ENCODE data around the gene ZNF362.

Gene ZNF362

DNA sequence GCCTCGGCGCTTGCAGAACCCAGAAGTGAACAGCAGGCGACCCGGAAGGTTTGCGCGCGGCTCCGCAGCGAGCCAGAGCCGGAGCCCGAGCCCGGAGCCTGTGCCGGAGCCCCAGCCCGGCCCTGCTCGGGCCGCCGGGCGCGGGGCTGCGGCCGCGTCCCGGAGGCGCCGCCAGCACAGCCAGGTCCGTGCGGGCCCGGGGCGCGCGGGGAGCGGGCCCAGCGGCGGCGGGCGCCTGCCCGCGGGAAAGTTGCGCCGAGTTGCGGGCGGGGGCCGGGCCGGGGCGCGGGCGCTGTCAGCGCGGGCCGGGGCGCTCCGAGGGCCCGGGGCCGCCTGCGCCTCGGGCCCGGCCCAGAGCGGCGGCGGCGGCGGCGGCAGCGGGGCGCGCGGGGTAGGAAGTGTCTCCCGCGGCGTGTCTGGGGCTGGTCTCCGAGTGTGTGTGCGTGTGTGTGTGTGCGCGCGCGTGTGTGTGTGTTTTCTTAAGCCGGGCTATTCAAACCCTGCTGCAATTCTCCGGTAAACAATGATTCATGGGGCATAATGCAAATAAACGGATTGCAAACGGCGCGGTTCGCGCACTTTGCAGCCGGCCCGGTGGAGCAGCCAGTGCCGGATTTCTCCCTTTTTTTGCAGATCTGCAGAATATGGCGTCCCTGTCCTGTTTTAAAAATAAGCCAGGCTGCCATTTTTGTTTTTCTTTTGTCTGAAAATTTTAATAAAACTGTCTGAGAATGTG lies at the start of gene ZNF362:
TSS of gene ZNF362 (plus strand) at position 22 of the 736 bp plus-strand sequence. CDS start 14,083 bp downstream, outside the sequence.
- peaks cover 7% of the 10 kb centered on the region; the same call in 1 of the 2 replicates for H3K4me1 ChIP-seq
- peak; percentile 28 to 67 for DNase-seq (ENCODE audit: low spot score in 2 of 2)
- H3K27me3 ChIP-seq (ENCODE audit: low read depth) = no peaks in the 10 kb centered on the region
- no peaks in the 10 kb centered on the region for H3K9me3 ChIP-seq
- H3K4me3 ChIP-seq = peak within 1 kb of the TSS; percentile 60
- no peaks in the 10 kb centered on the region for H3K36me3 ChIP-seq (replicated peaks)
- in situ Hi-C loops (cut with MboI; ENCODE audit: low sequenced_read_pairs) = no loop called here

DNA sequence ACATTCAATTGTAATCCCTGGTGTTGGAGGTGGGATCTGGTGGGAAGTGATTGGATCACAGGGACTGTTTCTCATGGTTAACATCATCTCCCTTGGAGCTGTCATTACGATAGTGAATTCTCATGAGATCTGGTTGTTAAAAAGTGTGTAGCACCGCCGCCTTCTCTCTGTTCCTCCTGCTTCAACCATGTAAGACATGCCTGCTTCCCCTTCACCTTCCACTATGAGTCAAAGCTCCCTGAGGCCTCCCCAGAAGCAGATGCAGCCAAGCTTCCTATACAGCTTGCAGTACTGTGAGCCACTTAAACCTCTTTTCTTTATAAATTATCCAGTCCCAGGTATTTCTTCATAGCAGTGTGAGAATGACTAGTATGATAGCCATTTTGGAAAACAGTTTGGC lies 44.3 kb upstream of the ZNF362 start:
- in situ Hi-C loops (cut with MboI; ENCODE audit: low sequenced_read_pairs) = no loop called here

GRCh38 chr1:33219886-33220661 lies 36.2 kb upstream of the ZNF362 start:
- in situ Hi-C loops (cut with MboI; ENCODE audit: low sequenced_read_pairs) = no loop called here
- DNase-seq (ENCODE audit: low spot score in 2 of 2) = no peak
- 0 out of 2 replicates have a peak, but pooled peaks cover 2% of the 10 kb centered on the region for H3K27me3 ChIP-seq (ENCODE audit: low read depth)
- no peaks in the 10 kb centered on the region for H3K9me3 ChIP-seq
- no peaks in the 10 kb centered on the region for H3K4me1 ChIP-seq
- no peaks in the 10 kb centered on the region for H3K36me3 ChIP-seq (replicated peaks)
- H3K4me3 ChIP-seq = no peak overlapping the region

More for the DNA sequence above, 44.3 kb upstream of the ZNF362 start:
- no peak for DNase-seq (ENCODE audit: low spot score in 2 of 2)
- no peak overlapping the region for H3K4me3 ChIP-seq
- H3K4me1 ChIP-seq = no peaks in the 10 kb centered on the region
- H3K36me3 ChIP-seq (replicated peaks) = no peaks in the 10 kb centered on the region
- 0 out of 2 replicates have a peak, but pooled peaks cover 9% of the 10 kb centered on the region for H3K27me3 ChIP-seq (ENCODE audit: low read depth)
- no peaks in the 10 kb centered on the region for H3K9me3 ChIP-seq

- Histone ChIP-seq H3K36me3 (replicated peaks) (no peaks in the 10 kb centered on the region), H3K27me3 (ENCODE audit: low read depth) (no peaks in the 10 kb centered on the region), H3K4me3 (no peak overlapping the region), H3K4me1 (no peaks in the 10 kb centered on the region), H3K9me3 (no peaks in the 10 kb centered on the region)
- in situ Hi-C loops (cut with MboI; ENCODE audit: low sequenced_read_pairs) = no loop called here
- peak in 1 of 2 experiments; percentile 32 for DNase-seq (ENCODE audit: low spot score in 2 of 2)
These were observed 35.5 kb upstream of the ZNF362 start for GRCh38 chr1:33220676-33221384.

GRCh38 chr1:33221385-33221758 lies 34.9 kb upstream of the ZNF362 start:
- Histone ChIP-seq H3K36me3 (replicated peaks) (no peaks in the 10 kb centered on the region), H3K27me3 (ENCODE audit: low read depth) (no peaks in the 10 kb centered on the region), H3K4me3 (no peak overlapping the region), H3K4me1 (no peaks in the 10 kb centered on the region), H3K9me3 (no peaks in the 10 kb centered on the region)
- no peak for DNase-seq (ENCODE audit: low spot score in 2 of 2)
- in situ Hi-C loops (cut with MboI; ENCODE audit: low sequenced_read_pairs) = no loop called here

GRCh38 chr1:33222381-33222780 lies 33.9 kb upstream of the ZNF362 start:
- in situ Hi-C loops (cut with MboI; ENCODE audit: low sequenced_read_pairs) = no loop called here
- no peak for DNase-seq (ENCODE audit: low spot score in 2 of 2)
- Histone ChIP-seq H3K27me3 (ENCODE audit: low read depth) (no peaks in the 10 kb centered on the region), H3K9me3 (no peaks in the 10 kb centered on the region), H3K36me3 (replicated peaks) (no peaks in the 10 kb centered on the region), H3K4me1 (no peaks in the 10 kb centered on the region), H3K4me3 (no peak overlapping the region)

GRCh38 chr1:33224166-33224707 lies 32.1 kb upstream of the ZNF362 start:
- Histone ChIP-seq H3K4me1 (no peaks in the 10 kb centered on the region), H3K4me3 (no peak overlapping the region), H3K27me3 (ENCODE audit: low read depth) (no peaks in the 10 kb centered on the region), H3K9me3 (no peaks in the 10 kb centered on the region), H3K36me3 (replicated peaks) (no peaks in the 10 kb centered on the region)
- DNase-seq (ENCODE audit: low spot score in 2 of 2) = no peak
- in situ Hi-C loops (cut with MboI; ENCODE audit: low sequenced_read_pairs) = no loop called here

GRCh38 chr1:33225586-33225985 lies 30.7 kb upstream of the ZNF362 start:
- no peaks in the 10 kb centered on the region for H3K27me3 ChIP-seq (ENCODE audit: low read depth)
- DNase-seq (ENCODE audit: low spot score in 2 of 2) = no peak
- no peaks in the 10 kb centered on the region for H3K4me1 ChIP-seq
- no peak overlapping the region for H3K4me3 ChIP-seq
- H3K9me3 ChIP-seq = no peaks in the 10 kb centered on the region
- in situ Hi-C loops (cut with MboI; ENCODE audit: low sequenced_read_pairs) = no loop called here
- H3K36me3 ChIP-seq (replicated peaks) = no peaks in the 10 kb centered on the region

DNA sequence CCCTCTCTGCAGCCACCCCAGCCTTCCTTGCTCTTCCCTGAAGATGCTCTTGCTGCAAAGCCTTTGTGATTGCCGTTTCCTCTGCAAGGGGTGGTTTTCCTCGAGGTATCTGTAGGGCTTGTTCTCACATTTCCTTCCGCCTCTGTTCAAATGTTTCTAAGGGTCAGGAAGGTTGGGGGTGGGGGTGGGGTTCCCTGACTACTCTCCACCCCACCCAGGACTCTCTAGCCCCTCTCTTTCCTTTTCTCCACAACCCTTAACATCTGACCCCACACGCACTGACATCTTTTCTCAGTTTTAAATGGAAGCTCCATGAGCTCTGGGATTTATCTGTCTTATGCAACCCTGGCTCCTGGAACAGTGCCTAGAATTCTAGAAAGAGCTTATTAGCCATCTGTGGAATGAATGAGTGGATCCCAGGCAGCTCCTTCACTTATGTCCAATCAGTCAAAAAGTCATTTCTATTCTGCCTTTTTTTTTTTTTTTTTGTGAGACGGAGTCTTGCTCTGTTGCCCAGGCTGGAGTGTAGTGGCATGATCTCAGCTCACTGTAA lies 27.3 kb upstream of the ZNF362 start:
- Histone ChIP-seq H3K4me3 (no peak overlapping the region), H3K4me1 (no peaks in the 10 kb centered on the region), H3K27me3 (ENCODE audit: low read depth) (no peaks in the 10 kb centered on the region), H3K36me3 (replicated peaks) (no peaks in the 10 kb centered on the region), H3K9me3 (no peaks in the 10 kb centered on the region)
- no peak for DNase-seq (ENCODE audit: low spot score in 2 of 2)
- in situ Hi-C loops (cut with MboI; ENCODE audit: low sequenced_read_pairs) = no loop called here

DNA sequence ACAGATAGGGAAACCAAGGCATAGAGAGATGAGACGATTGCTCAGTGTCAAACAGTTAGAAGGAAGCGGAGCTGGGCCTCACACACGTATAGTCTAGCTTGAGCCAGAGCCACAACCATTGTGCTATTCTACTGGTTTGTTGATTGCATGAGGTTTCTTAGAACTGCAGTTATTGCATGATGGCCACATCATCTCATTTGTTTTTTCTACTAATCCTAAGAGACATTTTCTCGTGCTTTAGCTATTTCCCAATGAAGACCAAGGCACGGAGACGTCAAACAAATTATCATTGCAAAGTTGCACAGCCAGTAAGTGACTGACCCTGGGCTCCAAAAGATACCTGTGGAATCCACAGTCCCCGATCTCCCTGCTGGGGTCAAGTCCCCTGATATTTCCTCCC lies 25.1 kb upstream of the ZNF362 start:
- DNase-seq (ENCODE audit: low spot score in 2 of 2) = no peak
- H3K9me3 ChIP-seq = no peaks in the 10 kb centered on the region
- H3K36me3 ChIP-seq (replicated peaks) = no peaks in the 10 kb centered on the region
- no peak overlapping the region for H3K4me3 ChIP-seq
- H3K4me1 ChIP-seq = no peaks in the 10 kb centered on the region
- in situ Hi-C loops (cut with MboI; ENCODE audit: low sequenced_read_pairs) = no loop called here
- H3K27me3 ChIP-seq (ENCODE audit: low read depth) = no peaks in the 10 kb centered on the region

DNA sequence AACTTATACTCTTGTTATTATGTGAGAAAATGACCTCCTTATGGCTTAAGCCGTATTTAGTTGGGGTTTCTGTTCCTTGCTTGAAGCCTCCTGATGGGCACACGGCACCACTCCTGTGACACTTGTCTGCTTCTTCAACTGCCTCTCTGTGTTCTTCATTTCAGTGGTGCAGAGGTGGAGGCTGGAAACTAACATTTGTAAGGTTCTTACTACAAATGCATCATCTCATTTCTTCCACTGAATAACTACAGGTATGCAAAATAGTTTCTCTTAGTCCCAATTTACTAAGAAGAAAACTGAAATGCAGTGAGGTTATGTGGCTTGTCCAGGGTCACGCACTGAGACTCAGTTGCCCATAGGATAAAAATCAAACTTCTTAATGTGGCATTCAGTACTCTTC lies 23.6 kb upstream of the ZNF362 start:
- no peak for DNase-seq (ENCODE audit: low spot score in 2 of 2)
- Histone ChIP-seq H3K36me3 (replicated peaks) (no peaks in the 10 kb centered on the region), H3K27me3 (ENCODE audit: low read depth) (no peaks in the 10 kb centered on the region), H3K4me3 (no peak overlapping the region), H3K4me1 (no peaks in the 10 kb centered on the region), H3K9me3 (no peaks in the 10 kb centered on the region)
- in situ Hi-C loops (cut with MboI; ENCODE audit: low sequenced_read_pairs) = no loop called here

- Histone ChIP-seq H3K9me3 (no peaks in the 10 kb centered on the region), H3K36me3 (replicated peaks) (no peaks in the 10 kb centered on the region), H3K4me1 (no peaks in the 10 kb centered on the region), H3K27me3 (ENCODE audit: low read depth) (no peaks in the 10 kb centered on the region), H3K4me3 (no peak overlapping the region)
- DNase-seq (ENCODE audit: low spot score in 2 of 2) = no peak
- in situ Hi-C loops (cut with MboI; ENCODE audit: low sequenced_read_pairs) = no loop called here
These were observed 22.2 kb upstream of the ZNF362 start for GRCh38 chr1:33234131-33234530.

DNA sequence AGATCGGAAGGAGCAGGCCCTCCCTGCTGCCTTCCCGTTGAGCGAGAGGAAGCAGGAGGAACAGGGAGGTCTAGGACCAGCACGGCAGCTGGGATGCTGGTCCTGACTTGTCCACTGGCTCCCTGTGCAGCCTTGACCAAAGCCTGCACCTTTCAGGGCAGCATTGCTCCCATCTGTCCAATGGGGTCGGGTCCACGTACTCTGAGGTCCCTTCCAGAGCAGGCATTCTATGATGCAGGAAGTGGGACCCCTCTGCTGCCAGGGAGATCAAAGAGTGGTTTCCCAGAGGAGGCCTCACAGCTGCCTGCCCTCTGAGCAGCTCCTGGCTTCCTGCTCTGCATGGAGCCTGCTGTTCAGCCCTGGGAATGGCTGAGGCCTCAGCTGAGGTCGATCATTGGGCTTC lies 21.7 kb upstream of the ZNF362 start:
- no peaks in the 10 kb centered on the region for H3K27me3 ChIP-seq (ENCODE audit: low read depth)
- no peaks in the 10 kb centered on the region for H3K4me1 ChIP-seq
- no peak for DNase-seq (ENCODE audit: low spot score in 2 of 2)
- no peak overlapping the region for H3K4me3 ChIP-seq
- H3K36me3 ChIP-seq (replicated peaks) = no peaks in the 10 kb centered on the region
- in situ Hi-C loops (cut with MboI; ENCODE audit: low sequenced_read_pairs) = no loop called here
- no peaks in the 10 kb centered on the region for H3K9me3 ChIP-seq

Data from HAP-1 (cell line).